Measurements from ENCODE around the gene AFF2. TPM values are rescaled to one million over a fixed set of nuclear protein-coding genes. Genes with fewer than 3 reads are reported as not detected.

AFF2 gene
- total and polyA plus RNA-seq, 2 donors (not counting 3 experiments of a cell fraction or from before 2014, with no cell fraction given), result 0.03 to 0.07 TPM

GRCh38 chrX:148633218-148633908 lies 132.9 kb downstream of the AFF2 start:
- no TSS peak for BruUV-seq (replicated peaks)
- FAIRE-seq (no peak), DNase-seq (ENCODE audit: low read depth, low spot score) (no peak)
- H3K36me3 ChIP-seq (ENCODE audit: control insufficient read depth in 2 of 2, extremely low read depth in 1 of 2, insufficient read depth in 2 of 2, low read length in 2 of 2), result no peaks in the 10 kb centered on the region
- dilution Hi-C loops (cut with MboI; ENCODE audit: extremely low pct_ligation_motif_present, low sequenced_read_pairs) (no loop called here), intact Hi-C loops (cut with micrococcal nuclease) (no loop called here)
- H3K9me1 ChIP-seq (replicated peaks; ENCODE audit: control insufficient read depth, extremely low read depth, insufficient read depth, low read length), result no peaks in the 10 kb centered on the region
- no peaks in the 10 kb centered on the region for H4K20me1 ChIP-seq (replicated peaks; ENCODE audit: control insufficient read depth, extremely low read depth, insufficient read depth, low read length)
- H3K4me3 ChIP-seq (replicated peaks in 1 of 3; ENCODE audit: insufficient read depth in 1 of 3, low read depth in 1 of 3, low read length in 3 of 3), result no peak overlapping the region
- H3K27me3 ChIP-seq (ENCODE audit: control insufficient read depth in 2 of 2, insufficient read depth in 2 of 2, low read length in 2 of 2), result no peaks in the 10 kb centered on the region
- H3K79me2 ChIP-seq (ENCODE audit: control insufficient read depth, insufficient read depth, low read length), result no peaks in the 10 kb centered on the region
- H3K9me3 ChIP-seq (replicated peaks; ENCODE audit: control insufficient read depth, insufficient read depth, low read length), result no peaks in the 10 kb centered on the region
- no peak overlapping the region for H3K27ac ChIP-seq (ENCODE audit: insufficient read depth, low read depth, low read length)
- CTCF ChIA-PET, result no interaction called here
- H3K9ac ChIP-seq (replicated peaks; ENCODE audit: extremely low read depth, insufficient read depth, low read length), result no peak overlapping the region
- no peaks in the 10 kb centered on the region for H3K4me1 ChIP-seq (ENCODE audit: control insufficient read depth, extremely low read depth, insufficient read depth, low read length)
- TF ChIP-seq GATA2 (IDR thresholded peaks at IDR 0.05; ENCODE audit: insufficient read depth, insufficient read length, low read depth, low read length) (no peak), FOS (IDR thresholded peaks at IDR 0.05; ENCODE audit: borderline replicate concordance, insufficient read depth, low read length) (no peak)
- POLR2A ChIA-PET, result no interaction called here
- H2AFZ ChIP-seq (ENCODE audit: low read depth, low read length), result no peak overlapping the region
- H3K4me2 ChIP-seq (ENCODE audit: insufficient read depth, low read length), result no peak overlapping the region

- H3K9me1 ChIP-seq (replicated peaks; ENCODE audit: control insufficient read depth, extremely low read depth, insufficient read depth, low read length), result no peaks in the 10 kb centered on the region
- H3K4me1 ChIP-seq (ENCODE audit: control insufficient read depth, extremely low read depth, insufficient read depth, low read length), result no peaks in the 10 kb centered on the region
- H3K27me3 ChIP-seq (ENCODE audit: control insufficient read depth in 2 of 2, insufficient read depth in 2 of 2, low read length in 2 of 2), result no peaks in the 10 kb centered on the region
- intact Hi-C loops (cut with micrococcal nuclease) (no loop called here), dilution Hi-C loops (cut with MboI; ENCODE audit: extremely low pct_ligation_motif_present, low sequenced_read_pairs) (no loop called here)
- no peak overlapping the region for H2AFZ ChIP-seq (ENCODE audit: low read depth, low read length)
- H3K4me3 ChIP-seq (replicated peaks in 1 of 3; ENCODE audit: insufficient read depth in 1 of 3, low read depth in 1 of 3, low read length in 3 of 3), result no peak overlapping the region
- no peak overlapping the region for H3K27ac ChIP-seq (ENCODE audit: insufficient read depth, low read depth, low read length)
- H3K36me3 ChIP-seq (ENCODE audit: control insufficient read depth in 2 of 2, extremely low read depth in 1 of 2, insufficient read depth in 2 of 2, low read length in 2 of 2), result no peaks in the 10 kb centered on the region
- no TSS peak for BruUV-seq (replicated peaks)
- POLR2A ChIA-PET, result no interaction called here
- TF ChIP-seq CTCF (IDR thresholded peaks at IDR 0.05; ENCODE audit: extremely low read depth in 1 of 2, insufficient read depth in 1 of 2, low read depth in 1 of 2, low read length in 2 of 2) (no peak), POLR2AphosphoS5 (IDR thresholded peaks at IDR 0.05; ENCODE audit: insufficient read depth, low read depth, low read length) (no peak), MAX (IDR thresholded peaks at IDR 0.05; ENCODE audit: insufficient read depth, insufficient read length) (no peak), POLR2A (IDR thresholded peaks at IDR 0.05; ENCODE audit: low read depth, low read length) (no peak), FOS (IDR thresholded peaks at IDR 0.05; ENCODE audit: borderline replicate concordance, insufficient read depth, low read length) (no peak), EZH2 (IDR thresholded peaks at IDR 0.05; ENCODE audit: borderline replicate concordance, low read depth, low read length, severe bottlenecking) (no peak), JUN (IDR thresholded peaks at IDR 0.05; ENCODE audit: borderline replicate concordance, insufficient read depth, insufficient read length, low read depth) (no peak), MYC (IDR thresholded peaks at IDR 0.05; ENCODE audit: low read depth, low read length) (no peak), GATA2 (IDR thresholded peaks at IDR 0.05; ENCODE audit: insufficient read depth, insufficient read length, low read depth, low read length) (no peak)
- no peak overlapping the region for H3K4me2 ChIP-seq (ENCODE audit: insufficient read depth, low read length)
- DNase-seq (ENCODE audit: low read depth, low spot score) (no peak), FAIRE-seq (no peak)
- CTCF ChIA-PET, result no interaction called here
- no peaks in the 10 kb centered on the region for H3K9me3 ChIP-seq (replicated peaks; ENCODE audit: control insufficient read depth, insufficient read depth, low read length)
- no peak overlapping the region for H3K9ac ChIP-seq (replicated peaks; ENCODE audit: extremely low read depth, insufficient read depth, low read length)
- H3K79me2 ChIP-seq (ENCODE audit: control insufficient read depth, insufficient read depth, low read length), result no peaks in the 10 kb centered on the region
- no peaks in the 10 kb centered on the region for H4K20me1 ChIP-seq (replicated peaks; ENCODE audit: control insufficient read depth, extremely low read depth, insufficient read depth, low read length)
Observed at GRCh38 chrX:148634591-148634990, 134.2 kb downstream of the AFF2 start.

Data from endothelial cell of umbilical vein (primary cell).